Measurements from ENCODE around the gene ZNF689.

Gene ZNF689

GRCh38 chr16:30609926-30610839 lies at the start of gene ZNF689:
Gene ZNF689 (minus strand): TSS chr16:30610389. CDS start chr16:30610041, 348 bp downstream.
- peak; percentile 84 to 95 (median 93) for DNase-seq (ENCODE audit: low read depth in 2 of 3, low spot score in 2 of 3)

GRCh38 chr16:30658731-30659506 lies 48.7 kb upstream of the ZNF689 start:
- DNase-seq (ENCODE audit: low read depth in 2 of 3, low spot score in 2 of 3) = peak in 2 of 3 experiments; percentile 52 to 58

GRCh38 chr16:30657866-30658730 lies 47.9 kb upstream of the ZNF689 start, which contains the start of gene FBRS:
Gene FBRS (plus strand): TSS chr16:30658431. CDS start chr16:30659519, 1,088 bp downstream.
- DNase-seq (ENCODE audit: low read depth in 2 of 3, low spot score in 2 of 3) = peak; percentile 98 to 100 (median 99)

GRCh38 chr16:30656974-30657865 lies 47.0 kb upstream of the ZNF689 start:
- DNase-seq (ENCODE audit: low read depth in 2 of 3, low spot score in 2 of 3) = peak in 1 of 3 experiments; percentile 16

GRCh38 chr16:30656388-30656787 lies 46.2 kb upstream of the ZNF689 start:
- no peak for DNase-seq (ENCODE audit: low read depth in 2 of 3, low spot score in 2 of 3)

- no peak for DNase-seq (ENCODE audit: low read depth in 2 of 3, low spot score in 2 of 3)
Measured at GRCh38 chr16:30655815-30656347, 45.7 kb upstream of the ZNF689 start.

GRCh38 chr16:30654856-30655255 lies 44.7 kb upstream of the ZNF689 start:
- DNase-seq (ENCODE audit: low read depth in 2 of 3, low spot score in 2 of 3) = no peak

- no peak for DNase-seq (ENCODE audit: low read depth in 2 of 3, low spot score in 2 of 3)
Measured at GRCh38 chr16:30652718-30653117, 42.5 kb upstream of the ZNF689 start.

GRCh38 chr16:30652005-30652296 lies 41.8 kb upstream of the ZNF689 start:
- DNase-seq (ENCODE audit: low read depth in 2 of 3, low spot score in 2 of 3) = no peak

- peak; percentile 55 to 79 (median 61) for DNase-seq (ENCODE audit: low read depth in 2 of 3, low spot score in 2 of 3)
Measured at GRCh38 chr16:30651124-30652004, 41.2 kb upstream of the ZNF689 start.

GRCh38 chr16:30650369-30651123 lies 40.4 kb upstream of the ZNF689 start, which contains the start of gene PRR14:
Gene PRR14 (plus strand): TSS chr16:30650960. CDS start chr16:30651646, 686 bp downstream.
- peak; percentile 90 to 98 (median 90) for DNase-seq (ENCODE audit: low read depth in 2 of 3, low spot score in 2 of 3)

- DNase-seq (ENCODE audit: low read depth in 2 of 3, low spot score in 2 of 3) = no peak
Measured at GRCh38 chr16:30649725-30650368, 39.7 kb upstream of the ZNF689 start.

- DNase-seq (ENCODE audit: low read depth in 2 of 3, low spot score in 2 of 3) = no peak
Measured at GRCh38 chr16:30647274-30647571, 37.0 kb upstream of the ZNF689 start.

GRCh38 chr16:30645727-30646126 lies 35.5 kb upstream of the ZNF689 start:
- no peak for DNase-seq (ENCODE audit: low read depth in 2 of 3, low spot score in 2 of 3)

- DNase-seq (ENCODE audit: low read depth in 2 of 3, low spot score in 2 of 3) = no peak
Measured at GRCh38 chr16:30644334-30644830, 34.2 kb upstream of the ZNF689 start.

GRCh38 chr16:30641378-30641982 lies 31.3 kb upstream of the ZNF689 start:
- no peak for DNase-seq (ENCODE audit: low read depth in 2 of 3, low spot score in 2 of 3)

- DNase-seq (ENCODE audit: low read depth in 2 of 3, low spot score in 2 of 3) = no peak
Measured at GRCh38 chr16:30637944-30638343, 27.8 kb upstream of the ZNF689 start.
